ENCODE results near the gene FANCC.

DNA sequence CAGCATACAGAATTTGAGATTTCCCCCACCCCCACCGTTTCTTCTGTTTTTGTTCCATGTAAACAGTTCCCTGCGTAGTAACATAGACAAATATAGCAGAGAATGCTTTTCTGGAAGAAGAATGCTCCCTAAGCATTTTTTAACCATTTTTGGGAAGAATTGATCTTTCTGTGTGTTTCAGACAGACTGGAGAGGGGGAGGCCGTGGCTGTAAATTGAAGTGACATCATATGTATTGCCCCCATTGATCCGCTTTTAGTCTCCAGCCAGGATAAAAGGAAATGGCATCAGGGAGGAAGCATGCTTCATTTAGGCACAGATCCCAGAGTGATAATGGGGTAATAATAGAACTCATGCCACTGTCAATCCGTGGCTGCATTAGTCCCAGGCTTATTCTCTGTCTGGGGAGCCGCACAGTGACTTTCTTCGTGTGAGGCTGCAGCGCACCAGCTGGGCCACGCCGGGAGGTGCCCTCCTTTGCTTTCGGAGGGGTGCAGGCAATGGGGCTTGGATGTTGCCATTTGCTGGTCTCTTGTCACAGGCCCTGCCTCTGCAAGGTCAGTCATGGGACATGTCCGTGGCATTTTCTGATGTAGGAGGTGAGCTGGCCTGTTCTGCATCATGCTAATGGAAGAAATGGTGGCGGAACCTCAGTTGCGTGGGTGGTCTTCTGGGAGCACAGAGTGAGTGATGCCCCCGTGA is 261.5 kb downstream of the FANCC start:
- TF ChIP-seq, protein P1, sequence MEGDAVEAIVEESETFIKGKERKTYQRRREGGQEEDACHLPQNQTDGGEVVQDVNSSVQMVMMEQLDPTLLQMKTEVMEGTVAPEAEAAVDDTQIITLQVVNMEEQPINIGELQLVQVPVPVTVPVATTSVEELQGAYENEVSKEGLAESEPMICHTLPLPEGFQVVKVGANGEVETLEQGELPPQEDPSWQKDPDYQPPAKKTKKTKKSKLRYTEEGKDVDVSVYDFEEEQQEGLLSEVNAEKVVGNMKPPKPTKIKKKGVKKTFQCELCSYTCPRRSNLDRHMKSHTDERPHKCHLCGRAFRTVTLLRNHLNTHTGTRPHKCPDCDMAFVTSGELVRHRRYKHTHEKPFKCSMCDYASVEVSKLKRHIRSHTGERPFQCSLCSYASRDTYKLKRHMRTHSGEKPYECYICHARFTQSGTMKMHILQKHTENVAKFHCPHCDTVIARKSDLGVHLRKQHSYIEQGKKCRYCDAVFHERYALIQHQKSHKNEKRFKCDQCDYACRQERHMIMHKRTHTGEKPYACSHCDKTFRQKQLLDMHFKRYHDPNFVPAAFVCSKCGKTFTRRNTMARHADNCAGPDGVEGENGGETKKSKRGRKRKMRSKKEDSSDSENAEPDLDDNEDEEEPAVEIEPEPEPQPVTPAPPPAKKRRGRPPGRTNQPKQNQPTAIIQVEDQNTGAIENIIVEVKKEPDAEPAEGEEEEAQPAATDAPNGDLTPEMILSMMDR (IDR thresholded peaks at IDR 0.05), result no peak
- TF ChIP-seq POLR2A (IDR thresholded peaks at IDR 0.05), result no peak
